NCI-H1930 (cell line): ENCODE results near the gene ATP1B2.

ENCODE experiments used
- DNase-seq, 2 experiments: peaks; one replicate each; lab custom pipeline; 2025; lab: John Stamatoyannopoulos, UW

ATP1B2 gene

DNA sequence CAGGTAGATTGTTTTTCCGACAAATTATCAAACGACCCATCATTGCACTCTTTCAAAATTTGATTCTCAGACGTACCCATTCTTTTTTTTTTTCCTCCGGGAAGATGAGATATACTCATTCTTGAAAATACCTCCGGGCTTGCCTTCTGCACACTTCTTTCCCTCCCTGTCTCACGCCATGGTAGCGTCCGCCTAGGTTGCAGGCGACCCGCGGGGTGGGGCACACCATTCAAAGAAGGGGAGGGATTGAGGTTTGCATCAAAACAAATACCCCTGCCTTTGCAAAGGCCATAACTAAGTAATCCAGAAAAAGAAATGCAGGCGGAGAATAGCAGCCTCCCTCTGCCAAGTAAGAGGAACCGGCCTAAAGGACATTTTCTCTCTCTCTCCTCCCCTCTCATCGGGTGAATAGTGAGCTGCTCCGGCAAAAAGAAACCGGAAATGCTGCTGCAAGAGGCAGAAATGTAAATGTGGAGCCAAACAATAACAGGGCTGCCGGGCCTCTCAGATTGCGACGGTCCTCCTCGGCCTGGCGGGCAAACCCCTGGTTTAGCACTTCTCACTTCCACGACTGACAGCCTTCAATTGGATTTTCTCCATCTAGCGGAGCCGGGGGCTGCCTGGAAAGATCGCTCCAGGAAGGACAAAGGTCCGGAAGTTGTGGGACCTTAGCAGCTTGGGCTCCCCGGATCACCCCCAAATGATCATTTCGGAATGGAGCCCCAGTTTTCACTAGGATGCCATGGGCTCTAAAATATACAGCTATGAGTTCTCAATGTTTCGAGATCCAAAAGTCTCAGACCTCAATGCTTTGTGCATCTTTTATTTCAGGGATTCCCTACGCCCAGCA, 35.7 kb downstream of the ATP1B2 start:
- DNase-seq: peak; percentile 74 to 81

DNA sequence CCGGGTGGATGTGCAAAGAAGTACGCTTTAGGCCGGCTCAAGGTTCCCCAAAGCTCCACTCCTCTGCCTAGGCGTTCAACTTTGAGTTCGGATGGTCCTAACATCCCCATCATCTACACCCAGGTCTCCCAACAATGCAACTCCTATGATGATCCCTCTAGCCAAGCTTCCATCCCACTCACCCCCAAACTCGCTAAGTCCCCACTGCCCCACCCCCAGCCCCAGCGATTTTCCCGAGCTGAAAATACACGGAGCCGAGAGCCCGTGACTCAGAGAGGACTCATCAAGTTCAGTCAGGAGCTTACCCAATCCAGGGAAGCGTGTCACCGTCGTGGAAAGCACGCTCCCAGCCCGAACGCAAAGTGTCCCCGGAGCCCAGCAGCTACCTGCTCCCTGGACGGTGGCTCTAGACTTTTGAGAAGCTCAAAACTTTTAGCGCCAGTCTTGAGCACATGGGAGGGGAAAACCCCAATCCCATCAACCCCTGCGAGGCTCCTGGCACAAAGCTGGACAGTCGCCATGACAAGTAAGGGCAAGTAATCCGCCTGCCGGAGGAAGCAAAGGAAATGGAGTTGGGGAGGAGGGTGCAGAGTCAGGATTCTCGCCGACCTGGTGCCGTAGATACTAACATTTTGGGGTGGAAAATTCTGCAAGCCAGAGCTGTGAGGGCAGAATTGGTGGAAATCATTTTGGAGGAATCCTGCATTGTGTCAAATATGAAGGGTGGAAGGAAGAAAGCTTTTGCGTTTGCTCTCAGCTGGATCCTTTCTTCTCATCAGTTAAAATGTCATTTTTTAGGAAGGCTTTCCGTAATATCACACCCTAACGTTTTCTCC, 36.6 kb downstream of the ATP1B2 start, which contains the start of gene TP53:
Gene TP53, minus strand, starts transcription at position 419 of the 836 bp plus-strand sequence. CDS start 10,896 bp downstream, outside the sequence.
- DNase-seq: peak; percentile 87 to 88

- peak; percentile 95 to 97 for DNase-seq
Measured at GRCh38 chr17:7687908-7688807, 37.4 kb downstream of the ATP1B2 start, which contains the start of gene WRAP53. Gene WRAP53, plus strand, starts transcription at chr17:7688477. Its CDS starts 172 bp downstream, at chr17:7688649.

GRCh38 chr17:7688808-7689316, 38.1 kb downstream of the ATP1B2 start:
- DNase-seq: no peak

GRCh38 chr17:7695586-7695985, 44.9 kb downstream of the ATP1B2 start:
- DNase-seq: no peak

- DNase-seq: no peak
Measured at GRCh38 chr17:7697828-7698588, 47.3 kb downstream of the ATP1B2 start.

DNA sequence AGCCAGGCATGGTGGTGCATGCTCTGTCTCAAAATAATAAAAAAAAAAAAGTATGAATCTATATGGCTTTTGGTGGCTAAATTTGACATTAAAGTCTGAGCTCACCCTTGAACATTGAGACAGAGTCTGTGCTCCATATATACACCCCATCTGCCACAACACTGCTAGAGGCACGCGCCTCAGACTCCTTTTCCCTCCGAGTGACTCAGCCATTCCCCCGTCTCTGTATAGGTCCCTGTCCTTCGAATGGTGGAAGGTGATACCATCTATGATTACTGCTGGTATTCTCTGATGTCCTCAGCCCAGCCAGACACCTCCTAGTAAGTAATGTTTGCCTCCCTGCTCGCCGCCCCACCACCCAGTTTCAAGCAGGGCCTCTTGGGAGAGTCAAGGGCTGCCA, 49.8 kb downstream of the ATP1B2 start:
- DNase-seq: no peak

GRCh38 chr17:7701681-7702080, 51.0 kb downstream of the ATP1B2 start:
- DNase-seq: no peak

DNA sequence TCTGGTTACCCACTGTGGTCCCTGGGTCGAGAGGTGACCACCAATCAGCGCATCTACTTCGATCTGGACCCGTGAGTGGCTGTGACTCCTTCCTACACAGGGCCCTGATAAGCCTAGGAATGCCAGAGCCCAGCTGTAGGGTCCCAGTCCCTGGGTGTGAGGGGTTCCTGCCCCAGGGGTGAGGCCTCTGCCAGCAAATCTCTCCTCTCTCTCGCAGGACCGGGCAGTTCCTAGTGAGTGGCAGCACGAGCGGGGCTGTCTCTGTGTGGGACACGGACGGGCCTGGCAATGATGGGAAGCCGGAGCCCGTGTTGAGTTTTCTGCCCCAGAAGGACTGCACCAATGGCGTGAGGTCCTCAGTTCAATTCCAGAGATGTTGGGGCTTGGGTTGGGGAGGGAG, 52.0 kb downstream of the ATP1B2 start:
- DNase-seq: no peak

- peak; percentile 64 to 66 for DNase-seq
Measured at GRCh38 chr17:7703584-7704479, 53.1 kb downstream of the ATP1B2 start.

DNA sequence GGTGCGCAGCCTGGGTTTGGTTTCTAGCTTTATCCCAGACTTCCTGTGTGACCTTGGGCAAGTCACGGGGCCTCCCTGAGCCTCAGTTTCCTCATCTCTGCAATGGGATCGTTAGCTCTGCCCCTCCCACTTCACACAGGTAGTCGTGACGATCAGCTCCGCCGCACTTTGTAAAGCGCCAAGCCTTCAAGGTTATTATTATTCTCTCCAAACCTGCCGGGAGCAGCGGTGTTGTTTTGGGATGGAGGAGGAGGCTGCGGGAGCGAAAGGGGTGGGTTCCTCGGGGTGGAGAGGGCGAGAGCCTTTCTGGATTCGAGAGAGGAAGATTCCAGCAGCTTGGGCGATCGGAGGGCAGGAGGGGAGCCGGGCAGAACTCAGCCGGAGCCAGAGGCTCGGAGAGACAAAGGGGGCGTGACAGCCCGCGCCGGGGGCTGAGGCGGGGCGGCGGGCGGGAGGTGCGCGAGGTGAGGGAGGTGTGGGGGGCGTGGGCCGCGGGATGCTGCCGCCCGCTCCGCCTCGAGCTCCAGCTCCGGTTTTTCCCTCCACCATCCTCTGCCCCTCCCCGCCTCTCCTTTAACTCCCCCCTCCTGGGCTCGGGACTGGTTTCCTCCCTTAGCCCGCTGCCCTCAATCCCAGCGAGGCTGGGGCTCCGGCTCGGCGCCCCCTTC, 54.0 kb downstream of the ATP1B2 start, which contains the start of gene EFNB3:
Gene EFNB3, plus strand, starts transcription at position 602 of the 668 bp plus-strand sequence. CDS start 397 bp downstream, outside the sequence.
- peak; percentile 41 to 55 for DNase-seq

- DNase-seq: no peak
Measured at GRCh38 chr17:7705269-7706255, 54.8 kb downstream of the ATP1B2 start.

DNA sequence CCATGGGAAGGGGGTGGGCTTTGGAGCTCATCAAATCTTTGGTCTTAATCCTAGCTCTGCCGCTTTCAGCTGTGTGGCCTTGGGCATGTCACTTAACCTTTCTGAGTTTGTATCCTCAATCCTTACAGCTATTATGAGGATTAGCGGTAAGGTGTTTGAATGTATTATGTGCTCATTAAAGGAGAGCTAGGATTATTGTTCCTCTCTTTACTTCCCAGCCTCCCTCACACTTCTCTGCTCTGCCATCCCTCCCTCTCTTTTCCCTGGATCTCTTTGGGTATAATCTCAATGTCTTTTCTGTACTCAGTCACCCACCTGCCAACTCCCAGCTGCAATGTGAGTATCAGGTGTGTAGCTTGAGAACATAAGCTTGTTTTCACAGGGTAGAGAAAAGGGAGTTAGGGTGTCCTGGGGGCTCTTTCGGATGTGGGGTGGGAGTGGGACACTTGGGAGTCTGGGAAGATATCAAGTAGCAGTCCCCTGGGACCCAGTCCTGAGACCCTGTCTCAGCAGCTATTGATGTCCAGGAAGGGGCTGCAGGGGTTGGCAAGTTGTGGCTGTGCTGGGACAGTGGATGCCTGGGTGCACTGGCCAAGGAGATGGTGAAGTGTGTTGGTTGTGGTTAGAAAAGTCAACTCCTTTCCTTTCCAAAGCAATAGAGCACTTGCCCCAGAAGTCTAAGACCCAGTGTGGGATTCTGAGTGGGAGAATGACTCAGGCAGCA, 56.1 kb downstream of the ATP1B2 start:
- no peak for DNase-seq
